ENCODE results near the gene GFOD1.

DNA sequence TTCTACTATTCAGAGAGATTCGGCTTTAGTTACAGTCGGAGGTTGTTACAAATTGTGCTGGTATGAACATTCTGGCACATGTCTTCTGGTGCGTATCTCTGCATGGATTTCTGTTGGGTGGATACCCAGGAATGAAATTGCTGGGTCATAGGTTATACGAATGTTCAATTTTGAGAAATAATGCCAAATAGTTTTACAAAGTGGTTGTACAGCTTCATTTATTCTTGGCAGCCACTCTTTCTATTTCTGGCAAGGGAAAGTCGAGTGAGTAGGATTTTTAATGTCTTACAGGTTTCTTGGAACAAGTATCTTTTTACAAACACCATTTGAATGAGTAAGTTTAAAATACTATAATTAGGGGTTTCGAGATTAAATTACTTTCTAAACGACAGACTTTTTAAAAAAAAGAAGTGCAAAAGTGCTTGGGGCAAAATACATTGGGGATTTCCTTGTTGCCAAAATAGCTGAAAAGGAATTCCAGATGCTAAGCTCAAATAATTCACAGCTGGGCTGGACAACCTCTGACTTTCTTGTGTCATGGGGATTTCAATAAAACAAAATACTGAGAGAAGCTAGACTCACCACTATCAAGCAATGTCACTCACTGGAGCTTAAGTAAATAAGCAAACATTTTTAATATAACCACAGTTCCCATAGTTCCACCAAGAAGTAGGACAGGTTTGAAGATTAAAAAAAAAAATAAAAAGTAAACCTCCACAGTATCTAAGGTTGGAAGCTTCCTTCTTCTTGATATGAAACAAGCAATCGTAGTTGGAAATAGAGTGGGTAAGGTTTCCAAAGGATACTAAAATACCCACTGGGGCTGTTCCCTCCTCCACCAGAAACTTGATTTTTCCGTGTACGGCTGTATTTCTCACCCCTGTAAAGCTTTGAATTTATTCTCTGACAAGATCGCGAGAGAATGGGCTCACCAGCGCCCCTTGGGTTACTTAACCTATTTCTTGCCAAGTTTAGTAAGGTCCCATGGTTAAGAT is 21.6 kb upstream of the GFOD1 start:
- TF ChIP-seq, protein P1, sequence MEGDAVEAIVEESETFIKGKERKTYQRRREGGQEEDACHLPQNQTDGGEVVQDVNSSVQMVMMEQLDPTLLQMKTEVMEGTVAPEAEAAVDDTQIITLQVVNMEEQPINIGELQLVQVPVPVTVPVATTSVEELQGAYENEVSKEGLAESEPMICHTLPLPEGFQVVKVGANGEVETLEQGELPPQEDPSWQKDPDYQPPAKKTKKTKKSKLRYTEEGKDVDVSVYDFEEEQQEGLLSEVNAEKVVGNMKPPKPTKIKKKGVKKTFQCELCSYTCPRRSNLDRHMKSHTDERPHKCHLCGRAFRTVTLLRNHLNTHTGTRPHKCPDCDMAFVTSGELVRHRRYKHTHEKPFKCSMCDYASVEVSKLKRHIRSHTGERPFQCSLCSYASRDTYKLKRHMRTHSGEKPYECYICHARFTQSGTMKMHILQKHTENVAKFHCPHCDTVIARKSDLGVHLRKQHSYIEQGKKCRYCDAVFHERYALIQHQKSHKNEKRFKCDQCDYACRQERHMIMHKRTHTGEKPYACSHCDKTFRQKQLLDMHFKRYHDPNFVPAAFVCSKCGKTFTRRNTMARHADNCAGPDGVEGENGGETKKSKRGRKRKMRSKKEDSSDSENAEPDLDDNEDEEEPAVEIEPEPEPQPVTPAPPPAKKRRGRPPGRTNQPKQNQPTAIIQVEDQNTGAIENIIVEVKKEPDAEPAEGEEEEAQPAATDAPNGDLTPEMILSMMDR (conservative IDR thresholded peaks at IDR 0.05; ENCODE audit: low read depth, low read length), result no peak
- TF ChIP-seq POLR2A (IDR thresholded peaks at IDR 0.05; ENCODE audit: low read depth, low read length) (no peak), MAFK (IDR thresholded peaks at IDR 0.05; ENCODE audit: low read depth, low read length) (no peak), CEBPB (IDR thresholded peaks at IDR 0.05; ENCODE audit: low read depth, low read length) (no peak), MXI1 (IDR thresholded peaks at IDR 0.05; ENCODE audit: borderline replicate concordance, low read depth, low read length) (no peak), RCOR1 (IDR thresholded peaks at IDR 0.05; ENCODE audit: insufficient replicate concordance, low read length) (no peak), BHLHE40 (IDR thresholded peaks at IDR 0.05; ENCODE audit: low read depth, low read length) (no peak), SMC3 (IDR thresholded peaks at IDR 0.05; ENCODE audit: low read depth, low read length) (no peak), CHD1 (IDR thresholded peaks at IDR 0.05; ENCODE audit: low read depth, low read length) (no peak), RAD21 (IDR thresholded peaks at IDR 0.05; ENCODE audit: low read length) (no peak), RFX5 (IDR thresholded peaks at IDR 0.05; ENCODE audit: low read depth, low read length) (no peak)
- TF ChIP-seq, protein P2, sequence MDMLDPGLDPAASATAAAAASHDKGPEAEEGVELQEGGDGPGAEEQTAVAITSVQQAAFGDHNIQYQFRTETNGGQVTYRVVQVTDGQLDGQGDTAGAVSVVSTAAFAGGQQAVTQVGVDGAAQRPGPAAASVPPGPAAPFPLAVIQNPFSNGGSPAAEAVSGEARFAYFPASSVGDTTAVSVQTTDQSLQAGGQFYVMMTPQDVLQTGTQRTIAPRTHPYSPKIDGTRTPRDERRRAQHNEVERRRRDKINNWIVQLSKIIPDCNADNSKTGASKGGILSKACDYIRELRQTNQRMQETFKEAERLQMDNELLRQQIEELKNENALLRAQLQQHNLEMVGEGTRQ (IDR thresholded peaks at IDR 0.05; ENCODE audit: low read depth, low read length), result no peak
